Type B pancreatic cell (in vitro differentiated cells): ENCODE data around the gene SPTBN4. TPM values are rescaled to one million over a fixed set of nuclear protein-coding genes. Genes with fewer than 3 reads are reported as not detected.
"Not testable (repeated sequence)": the region's sequence is repeated elsewhere in the genome, so short reads cannot be mapped to it uniquely, and the experiment has no call there.

Experiments used
- DNase-seq: peaks from one replicate; pipeline ENCODE4 v3.0.0; 2021; ENCODE audit warnings: mixed read lengths; ENCODE audit not compliant: unreplicated experiment; ENCODE audit errors: extremely low spot score
- H3K27ac Mint-ChIP-seq: 2 replicates; pipeline ENCODE4 v1.8.0; 2021; ENCODE audit warnings: mild to moderate bottlenecking, mixed read lengths
- H3K27me3 Mint-ChIP-seq: 2 replicates; pipeline ENCODE4 v1.8.0; 2021; ENCODE audit warnings: mixed read lengths
- H3K36me3 Mint-ChIP-seq: 2 replicates; pipeline ENCODE4 v1.8.0; 2021; ENCODE audit warnings: mixed read lengths
- H3K4me1 Mint-ChIP-seq: one replicate; pipeline ENCODE4 v1.8.0; 2021; ENCODE audit warnings: mixed read lengths; ENCODE audit not compliant: unreplicated experiment
- H3K4me3 Mint-ChIP-seq: 2 replicates; pipeline ENCODE4 v1.8.0; 2021; ENCODE audit warnings: mild to moderate bottlenecking, mixed read lengths
- H3K9me3 Mint-ChIP-seq: 2 replicates; pipeline ENCODE4 v1.8.0; 2021; ENCODE audit warnings: mixed read lengths
- CTCF ChIP-seq: fragments of 200-600 bp; sonication (generic); conservative IDR thresholded peaks from 2 replicates; pipeline ENCODE4 v1.5.0; 2021; ENCODE audit warnings: antibody characterized with exemption, mild to moderate bottlenecking
- total RNA-seq: library from RNA; stranded (reverse); gene quantifications from 2 replicates; pipeline ENCODE4 v1.2.1, GENCODE V29; 2021; ENCODE audit warnings: low replicate concordance

SPTBN4 gene
- total RNA-seq, 1 donor from 2014 or later, result 2.6 TPM

- peaks cover 13% of the 10 kb centered on the region for H3K27me3 Mint-ChIP-seq
- no peak for TF ChIP-seq CTCF
- H3K4me3 Mint-ChIP-seq, result no peak overlapping the region
- H3K4me1 Mint-ChIP-seq, result no peaks in the 10 kb centered on the region
- DNase-seq, result no peak
- H3K27ac Mint-ChIP-seq, result no peak overlapping the region
- H3K36me3 Mint-ChIP-seq, result no peaks in the 10 kb centered on the region
- H3K9me3 Mint-ChIP-seq, result no peaks in the 10 kb centered on the region
These were observed 7.9 kb downstream of the SPTBN4 start for GRCh38 chr19:40474737-40475136.

GRCh38 chr19:40475878-40476644 lies 9.3 kb downstream of the SPTBN4 start:
- H3K27me3 Mint-ChIP-seq, result peaks cover 19% of the 10 kb centered on the region
- not testable (repeated sequence) for H3K4me1 Mint-ChIP-seq, DNase-seq, H3K27ac Mint-ChIP-seq, H3K36me3 Mint-ChIP-seq, H3K9me3 Mint-ChIP-seq, H3K4me3 Mint-ChIP-seq

- peaks cover 4% of the 10 kb centered on the region for H3K4me1 Mint-ChIP-seq
- no peak overlapping the region for H3K4me3 Mint-ChIP-seq
- H3K36me3 Mint-ChIP-seq, result no peaks in the 10 kb centered on the region
- TF ChIP-seq CTCF, result no peak
- H3K9me3 Mint-ChIP-seq, result peaks cover 1% of the 10 kb centered on the region
- DNase-seq, result no peak
- no peak overlapping the region for H3K27ac Mint-ChIP-seq
- H3K27me3 Mint-ChIP-seq, result peaks cover 24% of the 10 kb centered on the region
These were observed 19.2 kb downstream of the SPTBN4 start for GRCh38 chr19:40486017-40486416.

GRCh38 chr19:40489882-40490230 lies 23.1 kb downstream of the SPTBN4 start:
- H3K27me3 Mint-ChIP-seq, result peaks cover 38% of the 10 kb centered on the region
- TF ChIP-seq CTCF, result no peak
- H3K4me3 Mint-ChIP-seq, result no peak overlapping the region
- peaks cover 9% of the 10 kb centered on the region for H3K9me3 Mint-ChIP-seq
- no peak for DNase-seq
- peaks cover 4% of the 10 kb centered on the region for H3K4me1 Mint-ChIP-seq
- H3K27ac Mint-ChIP-seq, result no peak overlapping the region
- no peaks in the 10 kb centered on the region for H3K36me3 Mint-ChIP-seq

- Mint-ChIP-seq H3K9me3 (peaks cover 9% of the 10 kb centered on the region), H3K27me3 (peaks cover 41% of the 10 kb centered on the region), H3K4me1 (peaks cover 4% of the 10 kb centered on the region), H3K4me3 (no peak overlapping the region), H3K36me3 (no peaks in the 10 kb centered on the region), H3K27ac (no peak overlapping the region)
- TF ChIP-seq CTCF, result no peak
- no peak for DNase-seq
These were observed 25.5 kb downstream of the SPTBN4 start for GRCh38 chr19:40492274-40492673.

GRCh38 chr19:40493778-40494177 lies 27.0 kb downstream of the SPTBN4 start:
- DNase-seq, result no peak
- Mint-ChIP-seq H3K4me3 (no peak overlapping the region), H3K36me3 (no peaks in the 10 kb centered on the region), H3K4me1 (no peaks in the 10 kb centered on the region), H3K9me3 (peaks cover 9% of the 10 kb centered on the region), H3K27me3 (peaks cover 35% of the 10 kb centered on the region), H3K27ac (no peak overlapping the region)
- no peak for TF ChIP-seq CTCF
